Measurements from ENCODE around the gene ARPC1A. TPM values are rescaled to one million over a fixed set of nuclear protein-coding genes. Genes with fewer than 3 reads are reported as not detected.

The ARPC1A gene
- total RNA-seq, 4 donors from 2014 or later = 120 to 183 (median 147) TPM

DNA sequence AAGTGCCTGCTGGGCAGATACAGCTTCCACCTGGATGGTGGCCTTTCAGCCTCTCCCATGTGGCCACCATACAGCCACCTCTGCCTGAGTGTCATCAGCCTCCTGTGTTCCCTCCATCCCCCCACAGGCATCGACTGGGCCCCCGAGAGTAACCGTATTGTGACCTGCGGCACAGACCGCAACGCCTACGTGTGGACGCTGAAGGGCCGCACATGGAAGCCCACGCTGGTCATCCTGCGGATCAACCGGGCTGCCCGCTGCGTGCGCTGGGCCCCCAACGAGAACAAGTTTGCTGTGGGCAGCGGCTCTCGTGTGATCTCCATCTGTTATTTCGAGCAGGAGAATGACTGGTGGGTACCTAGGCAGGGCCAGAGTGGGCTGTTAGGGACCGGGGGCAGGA, 62.2 kb downstream of the ARPC1A start:
- Histone ChIP-seq H3K27me3 (no peaks in the 10 kb centered on the region), H3K27ac (no peak overlapping the region), H3K9me3 (no peaks in the 10 kb centered on the region), H3K4me3 (replicated peaks in 1 of 3) (no peak overlapping the region), H3K4me1 (peaks cover 4 to 6% of the 10 kb centered on the region in 2 donors), H3K36me3 (peaks cover 42 to 52% of the 10 kb centered on the region in 2 donors)
- intact Hi-C loops (cut with DNase I) = no loop called here
- TF ChIP-seq, protein P1, sequence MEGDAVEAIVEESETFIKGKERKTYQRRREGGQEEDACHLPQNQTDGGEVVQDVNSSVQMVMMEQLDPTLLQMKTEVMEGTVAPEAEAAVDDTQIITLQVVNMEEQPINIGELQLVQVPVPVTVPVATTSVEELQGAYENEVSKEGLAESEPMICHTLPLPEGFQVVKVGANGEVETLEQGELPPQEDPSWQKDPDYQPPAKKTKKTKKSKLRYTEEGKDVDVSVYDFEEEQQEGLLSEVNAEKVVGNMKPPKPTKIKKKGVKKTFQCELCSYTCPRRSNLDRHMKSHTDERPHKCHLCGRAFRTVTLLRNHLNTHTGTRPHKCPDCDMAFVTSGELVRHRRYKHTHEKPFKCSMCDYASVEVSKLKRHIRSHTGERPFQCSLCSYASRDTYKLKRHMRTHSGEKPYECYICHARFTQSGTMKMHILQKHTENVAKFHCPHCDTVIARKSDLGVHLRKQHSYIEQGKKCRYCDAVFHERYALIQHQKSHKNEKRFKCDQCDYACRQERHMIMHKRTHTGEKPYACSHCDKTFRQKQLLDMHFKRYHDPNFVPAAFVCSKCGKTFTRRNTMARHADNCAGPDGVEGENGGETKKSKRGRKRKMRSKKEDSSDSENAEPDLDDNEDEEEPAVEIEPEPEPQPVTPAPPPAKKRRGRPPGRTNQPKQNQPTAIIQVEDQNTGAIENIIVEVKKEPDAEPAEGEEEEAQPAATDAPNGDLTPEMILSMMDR (IDR thresholded peaks at IDR 0.05) = no peak
- no peak for TF ChIP-seq POLR2A (IDR thresholded peaks at IDR 0.05)
- DNase-seq = no peak
- 93 to 100% methylated on average over 3 to 17 of the region's 20 CpGs for WGBS, 2 donors

- H3K36me3 ChIP-seq = peaks cover 46 to 57% of the 10 kb centered on the region in 2 donors
Observed at GRCh38 chr7:99389772-99390171, 64.1 kb downstream of the ARPC1A start.

DNA sequence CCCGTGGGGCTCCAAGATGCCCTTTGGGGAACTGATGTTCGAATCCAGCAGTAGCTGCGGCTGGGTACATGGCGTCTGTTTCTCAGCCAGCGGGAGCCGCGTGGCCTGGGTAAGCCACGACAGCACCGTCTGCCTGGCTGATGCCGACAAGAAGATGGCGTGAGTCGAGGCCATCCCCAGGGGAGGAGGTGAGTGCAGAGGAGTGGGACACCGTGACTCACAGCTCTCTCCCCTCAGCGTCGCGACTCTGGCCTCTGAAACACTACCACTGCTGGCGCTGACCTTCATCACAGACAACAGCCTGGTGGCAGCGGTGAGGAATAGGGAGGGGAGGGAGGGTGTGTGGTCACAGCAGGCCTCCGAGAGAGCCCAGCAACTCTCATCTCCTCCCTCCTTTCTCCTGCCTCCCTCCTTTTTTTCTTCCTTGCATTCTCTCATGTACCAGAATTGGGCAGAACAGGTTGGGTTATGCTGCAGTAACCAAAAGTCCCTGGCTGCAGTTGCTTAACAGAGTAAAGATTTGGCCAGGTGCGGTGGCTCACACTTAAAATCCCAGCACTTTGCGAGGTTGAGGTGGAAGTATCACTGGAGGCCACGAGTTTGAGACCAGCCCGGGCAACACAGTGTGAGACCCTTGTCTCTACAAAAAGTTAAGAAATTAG, 65.4 kb downstream of the ARPC1A start:
- DNase-seq = no peak
- no peak for TF ChIP-seq POLR2A (IDR thresholded peaks at IDR 0.05)
- TF ChIP-seq, protein P1 (IDR thresholded peaks at IDR 0.05) = no peak
- intact Hi-C loops (cut with DNase I) = no loop called here
- H3K4me1 ChIP-seq = peaks cover 6 to 12% of the 10 kb centered on the region in 2 donors
- H3K27me3 ChIP-seq = no peaks in the 10 kb centered on the region
- H3K9me3 ChIP-seq = no peaks in the 10 kb centered on the region
- WGBS, 2 donors = 90 to 97% methylated on average over 15 to 23 of the region's 23 CpGs
- no peak overlapping the region for H3K27ac ChIP-seq
- H3K4me3 ChIP-seq (replicated peaks in 1 of 3) = no peak overlapping the region
- H3K36me3 ChIP-seq = peaks cover 55 to 56% of the 10 kb centered on the region in 2 donors

More at GRCh38 chr7:99389772-99390171, 64.1 kb downstream of the ARPC1A start:
- H3K4me3 ChIP-seq (replicated peaks in 1 of 3) = no peak overlapping the region
- H3K27ac ChIP-seq = no peak overlapping the region
- no peak for DNase-seq
- H3K27me3 ChIP-seq = no peaks in the 10 kb centered on the region
- peaks cover 6 to 12% of the 10 kb centered on the region in 2 donors for H3K4me1 ChIP-seq
- TF ChIP-seq, protein P1 (IDR thresholded peaks at IDR 0.05) = no peak
- no peak for TF ChIP-seq POLR2A (IDR thresholded peaks at IDR 0.05)
- intact Hi-C loops (cut with DNase I) = no loop called here
- no peaks in the 10 kb centered on the region for H3K9me3 ChIP-seq
- 94 to 95% methylated on average over 7 to 11 of the region's 13 CpGs for WGBS, 2 donors

- intact Hi-C loops (cut with DNase I) = no loop called here
- H3K27ac ChIP-seq = no peak overlapping the region
- no peak overlapping the region for H3K4me3 ChIP-seq (replicated peaks in 1 of 3)
- H3K9me3 ChIP-seq = no peaks in the 10 kb centered on the region
- 89 to 90% methylated on average over 8 of the region's 8 CpGs for WGBS, 2 donors
- peaks cover 54 to 56% of the 10 kb centered on the region in 2 donors for H3K36me3 ChIP-seq
- DNase-seq = no peak
- no peaks in the 10 kb centered on the region for H3K27me3 ChIP-seq
- peaks cover 6 to 12% of the 10 kb centered on the region in 2 donors for H3K4me1 ChIP-seq
- TF ChIP-seq POLR2A (IDR thresholded peaks at IDR 0.05) = no peak
- TF ChIP-seq, protein P1 (IDR thresholded peaks at IDR 0.05) = no peak
Observed at GRCh38 chr7:99392046-99392445, 66.3 kb downstream of the ARPC1A start.

DNA sequence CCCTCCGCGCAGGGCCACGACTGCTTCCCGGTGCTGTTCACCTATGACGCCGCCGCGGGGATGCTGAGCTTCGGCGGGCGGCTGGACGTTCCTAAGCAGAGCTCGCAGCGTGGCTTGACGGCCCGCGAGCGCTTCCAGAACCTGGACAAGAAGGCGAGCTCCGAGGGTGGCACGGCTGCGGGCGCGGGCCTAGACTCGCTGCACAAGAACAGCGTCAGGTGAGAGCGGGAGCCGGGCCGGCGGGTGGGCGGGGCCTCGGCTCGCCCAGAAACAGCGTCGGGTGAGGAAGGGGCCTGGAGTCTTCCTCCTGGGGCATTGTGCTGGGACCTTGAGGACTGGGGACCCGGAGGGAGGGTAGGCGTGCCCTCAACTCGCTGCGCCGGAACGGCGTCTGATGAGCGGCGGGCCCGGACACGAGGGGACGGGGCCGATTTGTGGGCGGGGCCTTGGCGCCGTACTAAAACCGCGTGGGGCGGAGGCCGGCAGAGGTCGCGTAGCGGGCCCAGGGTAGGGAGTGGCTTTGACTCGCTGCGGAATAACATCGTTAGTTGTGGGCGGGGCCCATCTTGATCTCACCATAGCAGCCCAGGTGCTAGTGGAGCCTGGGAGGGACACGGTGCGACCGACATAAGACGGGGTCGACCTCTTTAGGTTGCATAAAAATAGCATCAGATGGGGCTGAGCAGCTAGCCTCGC, 67.1 kb downstream of the ARPC1A start:
- intact Hi-C loops (cut with DNase I) = no loop called here
- peaks cover 58 to 59% of the 10 kb centered on the region in 2 donors for H3K36me3 ChIP-seq
- TF ChIP-seq POLR2A (IDR thresholded peaks at IDR 0.05) = peak in 1 of 2 donors; percentile 43
- TF ChIP-seq, protein P1 (IDR thresholded peaks at IDR 0.05) = no peak
- WGBS, 2 donors = 0 to 8% methylated on average over 16 of the region's 68 CpGs
- peaks cover 6 to 12% of the 10 kb centered on the region in 2 donors for H3K4me1 ChIP-seq
- H3K9me3 ChIP-seq = no peaks in the 10 kb centered on the region
- peak; percentile 86 to 89 for DNase-seq
- H3K4me3 ChIP-seq (replicated peaks in 1 of 3) = peak overlapping the region; percentile 21 to 58 (median 54)
- no peaks in the 10 kb centered on the region for H3K27me3 ChIP-seq
- H3K27ac ChIP-seq = peak overlapping the region in 2 of 3 donors; percentile 5 to 61
